ENCODE measurements around the gene ICAM1.
A peak's percentile ranks its signal among the peaks of the same experiment; 100 is the strongest.
"Not testable (repeated sequence)": the region's sequence is repeated elsewhere in the genome, so short reads cannot be mapped to it uniquely, and the experiment has no call there.

The ICAM1 gene

GRCh38 chr19:10279737-10280442, 9.0 kb downstream of the ICAM1 start:
- no peak for DNase-seq

- not testable (repeated sequence) for DNase-seq
Measured at GRCh38 chr19:10282043-10282442, 11.1 kb downstream of the ICAM1 start.

GRCh38 chr19:10283301-10284064, 12.6 kb downstream of the ICAM1 start:
- no peak for DNase-seq

- DNase-seq, result no peak
Measured at GRCh38 chr19:10284065-10284959, 13.4 kb downstream of the ICAM1 start.

- DNase-seq, result no peak
Measured at GRCh38 chr19:10284960-10285278, 14.0 kb downstream of the ICAM1 start.

GRCh38 chr19:10285393-10285792, 14.5 kb downstream of the ICAM1 start:
- DNase-seq, result no peak

GRCh38 chr19:10286803-10287737, 16.1 kb downstream of the ICAM1 start, which contains the start of gene ICAM4:
Gene ICAM4 (plus strand): TSS chr19:10286955. CDS start chr19:10287013, 58 bp downstream.
- no peak for DNase-seq

GRCh38 chr19:10288662-10289166, 17.8 kb downstream of the ICAM1 start:
- peak in 1 of 2 donors; percentile 41 for DNase-seq

- DNase-seq, result peak; percentile 60 to 61
Measured at GRCh38 chr19:10289167-10289835, 18.4 kb downstream of the ICAM1 start.

- no peak for DNase-seq
Measured at GRCh38 chr19:10289836-10290356, 19.0 kb downstream of the ICAM1 start, which contains the start of gene ICAM5. Gene ICAM5 (plus strand): TSS chr19:10289952. CDS start chr19:10290044, 92 bp downstream.

GRCh38 chr19:10290357-10290875, 19.5 kb downstream of the ICAM1 start:
- no peak for DNase-seq

- DNase-seq, result peak; percentile 39 to 45
Measured at GRCh38 chr19:10290876-10291553, 20.1 kb downstream of the ICAM1 start.

- DNase-seq, result no peak
Measured at GRCh38 chr19:10291554-10292205, 20.8 kb downstream of the ICAM1 start.

GRCh38 chr19:10292206-10292788, 21.4 kb downstream of the ICAM1 start:
- peak; percentile 75 to 80 for DNase-seq

GRCh38 chr19:10292789-10293636, 22.1 kb downstream of the ICAM1 start:
- DNase-seq, result no peak

- DNase-seq, result no peak
Measured at GRCh38 chr19:10293637-10294367, 22.9 kb downstream of the ICAM1 start.

- no peak for DNase-seq
Measured at GRCh38 chr19:10294368-10294697, 23.4 kb downstream of the ICAM1 start.
